Astrocyte (in vitro differentiated cells and primary cell): ENCODE data around the gene CCDC61.

Source experiments
- EZH2 ChIP-seq: IDR thresholded peaks from 2 replicates; pipeline ENCODE4 v1.6.1; 2012; ENCODE audit warnings: mild to moderate bottlenecking, low read length, inconsistent platforms; ENCODE audit not compliant: insufficient read depth
- TF ChIP-seq, protein P1 (sequence below): IDR thresholded peaks from 2 replicates; pipeline ENCODE4 v1.5.1; 2011; ENCODE audit warnings: low read depth, mild to moderate bottlenecking, inconsistent platforms, low read length, moderate library complexity; ENCODE audit not compliant: insufficient read depth

DNA sequence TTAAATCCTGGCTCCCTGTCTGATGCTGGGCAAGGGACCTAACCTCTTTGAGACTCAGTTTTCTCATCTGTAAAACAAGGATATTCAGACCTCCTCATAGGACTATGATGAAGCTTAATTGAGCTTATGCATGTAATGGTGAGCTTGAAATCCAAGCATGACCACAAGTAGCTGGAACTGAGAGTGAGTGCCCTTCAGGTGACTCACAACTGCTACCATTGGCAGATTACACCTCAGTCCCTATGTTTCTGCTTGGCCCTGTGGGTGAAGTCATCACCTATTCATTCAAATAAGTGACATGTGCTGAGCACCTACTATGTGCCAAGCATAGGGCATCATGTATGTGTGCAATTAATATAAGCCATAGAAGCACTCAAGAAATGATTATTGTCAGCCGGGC lies 47.3 kb upstream of the CCDC61 start:
- TF ChIP-seq, protein P1, sequence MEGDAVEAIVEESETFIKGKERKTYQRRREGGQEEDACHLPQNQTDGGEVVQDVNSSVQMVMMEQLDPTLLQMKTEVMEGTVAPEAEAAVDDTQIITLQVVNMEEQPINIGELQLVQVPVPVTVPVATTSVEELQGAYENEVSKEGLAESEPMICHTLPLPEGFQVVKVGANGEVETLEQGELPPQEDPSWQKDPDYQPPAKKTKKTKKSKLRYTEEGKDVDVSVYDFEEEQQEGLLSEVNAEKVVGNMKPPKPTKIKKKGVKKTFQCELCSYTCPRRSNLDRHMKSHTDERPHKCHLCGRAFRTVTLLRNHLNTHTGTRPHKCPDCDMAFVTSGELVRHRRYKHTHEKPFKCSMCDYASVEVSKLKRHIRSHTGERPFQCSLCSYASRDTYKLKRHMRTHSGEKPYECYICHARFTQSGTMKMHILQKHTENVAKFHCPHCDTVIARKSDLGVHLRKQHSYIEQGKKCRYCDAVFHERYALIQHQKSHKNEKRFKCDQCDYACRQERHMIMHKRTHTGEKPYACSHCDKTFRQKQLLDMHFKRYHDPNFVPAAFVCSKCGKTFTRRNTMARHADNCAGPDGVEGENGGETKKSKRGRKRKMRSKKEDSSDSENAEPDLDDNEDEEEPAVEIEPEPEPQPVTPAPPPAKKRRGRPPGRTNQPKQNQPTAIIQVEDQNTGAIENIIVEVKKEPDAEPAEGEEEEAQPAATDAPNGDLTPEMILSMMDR = no peak
- TF ChIP-seq EZH2 = no peak
